CD4-positive, alpha-beta T cell treated with Interleukin-6 for 4 hours (primary cell): ENCODE measurements around the gene GBA3.

ENCODE experiments used
- DNase-seq: peaks from one replicate; pipeline ENCODE4 v3.0.0-alpha.2; 2020; ENCODE audit warnings: mixed read lengths

GBA3 gene

GRCh38 chr4:22692736-22693135 is at the start of gene GBA3:
GBA3 (plus strand) TSS chr4:22692937.
- DNase-seq: no peak

- no peak for DNase-seq
These were observed 48.8 kb upstream of the GBA3 start for GRCh38 chr4:22643952-22644351.

- DNase-seq: no peak
These were observed 47.1 kb upstream of the GBA3 start for GRCh38 chr4:22645481-22646182.

GRCh38 chr4:22648996-22649395 is 43.7 kb upstream of the GBA3 start:
- no peak for DNase-seq

GRCh38 chr4:22650771-22651170 is 42.0 kb upstream of the GBA3 start:
- DNase-seq: no peak

GRCh38 chr4:22653752-22654151 is 39.0 kb upstream of the GBA3 start:
- no peak for DNase-seq

GRCh38 chr4:22661443-22661842 is 31.3 kb upstream of the GBA3 start:
- DNase-seq: no peak

- DNase-seq: no peak
These were observed 25.3 kb upstream of the GBA3 start for GRCh38 chr4:22667332-22667940.

GRCh38 chr4:22668301-22668700 is 24.4 kb upstream of the GBA3 start:
- DNase-seq: no peak

GRCh38 chr4:22668702-22669101 is 24.0 kb upstream of the GBA3 start:
- DNase-seq: no peak

GRCh38 chr4:22670956-22671355 is 21.8 kb upstream of the GBA3 start:
- DNase-seq: no peak

- DNase-seq: no peak
These were observed 20.2 kb upstream of the GBA3 start for GRCh38 chr4:22672519-22672918.

GRCh38 chr4:22672944-22673343 is 19.8 kb upstream of the GBA3 start:
- DNase-seq: no peak

GRCh38 chr4:22674700-22675099 is 18.0 kb upstream of the GBA3 start:
- no peak for DNase-seq

GRCh38 chr4:22676063-22676462 is 16.7 kb upstream of the GBA3 start:
- DNase-seq: no peak

GRCh38 chr4:22677780-22678179 is 15.0 kb upstream of the GBA3 start:
- no peak for DNase-seq

GRCh38 chr4:22678940-22679854 is 13.5 kb upstream of the GBA3 start:
- DNase-seq: no peak

GRCh38 chr4:22680065-22680642 is 12.6 kb upstream of the GBA3 start:
- DNase-seq: no peak

GRCh38 chr4:22683726-22684125 is 9.0 kb upstream of the GBA3 start:
- no peak for DNase-seq

GRCh38 chr4:22686141-22686540 is 6.6 kb upstream of the GBA3 start:
- DNase-seq: no peak

- DNase-seq: no peak
These were observed 4.5 kb upstream of the GBA3 start for GRCh38 chr4:22688236-22688635.

GRCh38 chr4:22689428-22689827 is 3.3 kb upstream of the GBA3 start:
- no peak for DNase-seq

GRCh38 chr4:22695029-22695428 is 2.3 kb downstream of the GBA3 start:
- no peak for DNase-seq
